ENCODE results near the gene CPT1A.

- TF ChIP-seq TAF1 (IDR thresholded peaks at IDR 0.05; ENCODE audit: low read depth), result no peak
- no peak for TF ChIP-seq MAX (IDR thresholded peaks at IDR 0.05)
- TF ChIP-seq EP300 (IDR thresholded peaks at IDR 0.05; ENCODE audit: borderline replicate concordance), result no peak
- TF ChIP-seq, protein P1, sequence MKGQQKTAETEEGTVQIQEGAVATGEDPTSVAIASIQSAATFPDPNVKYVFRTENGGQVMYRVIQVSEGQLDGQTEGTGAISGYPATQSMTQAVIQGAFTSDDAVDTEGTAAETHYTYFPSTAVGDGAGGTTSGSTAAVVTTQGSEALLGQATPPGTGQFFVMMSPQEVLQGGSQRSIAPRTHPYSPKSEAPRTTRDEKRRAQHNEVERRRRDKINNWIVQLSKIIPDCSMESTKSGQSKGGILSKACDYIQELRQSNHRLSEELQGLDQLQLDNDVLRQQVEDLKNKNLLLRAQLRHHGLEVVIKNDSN (IDR thresholded peaks at IDR 0.05), result no peak
- TF ChIP-seq NFIC (IDR thresholded peaks at IDR 0.05), result no peak
- no peak for TF ChIP-seq TCF12 (IDR thresholded peaks at IDR 0.05; ENCODE audit: low read depth)
- no peak for TF ChIP-seq YY1 (IDR thresholded peaks at IDR 0.05; ENCODE audit: low read depth)
- no peak for TF ChIP-seq CREB1 (IDR thresholded peaks at IDR 0.05; ENCODE audit: low read depth)
- TF ChIP-seq EGR1 (IDR thresholded peaks at IDR 0.05), result no peak
- TF ChIP-seq RAD21 (IDR thresholded peaks at IDR 0.05; ENCODE audit: low read depth), result no peak
- no peak for TF ChIP-seq TEAD4 (IDR thresholded peaks at IDR 0.05)
These were observed 2.7 kb upstream of the CPT1A start for GRCh38 chr11:68844376-68844775.
